Measurements from ENCODE around the gene SRXN1. TPM values are rescaled to one million over a fixed set of nuclear protein-coding genes. Genes with fewer than 3 reads are reported as not detected.

Gene SRXN1
- total and polyA plus RNA-seq, 9 of the 15 experiments (the other 6 are each of a cell fraction or from before 2014, with no cell fraction given): 6.8 to 36.4 (median 21.6) TPM

- no peak for TF ChIP-seq TBP (optimal IDR thresholded peaks at IDR 0.05; ENCODE audit: low read depth, low read length)
- no peak for TF ChIP-seq TRIM28 (IDR thresholded peaks at IDR 0.05)
- TF ChIP-seq NCOR1 (IDR thresholded peaks at IDR 0.05): peak; percentile 86
- TF ChIP-seq CHD4 (IDR thresholded peaks at IDR 0.05; ENCODE audit: insufficient read depth, insufficient replicate concordance, low read depth, low read length, poor library complexity, severe bottlenecking): peak; percentile 73
- TF ChIP-seq SOX6 (IDR thresholded peaks at IDR 0.05): 0 out of 2 replicates have a peak, but pooled peaks have one; percentile 39
- peak; percentile 21; the same call in 1 of the 2 replicates for TF ChIP-seq SMARCA5 (IDR thresholded peaks at IDR 0.05)
- TF ChIP-seq ZNF395 (CRISPR knock-in tag; IDR thresholded peaks at IDR 0.05): peak; percentile 75; the same call in 1 of the 2 replicates
- no peak for TF ChIP-seq ZNF696 (CRISPR knock-in tag; conservative IDR thresholded peaks at IDR 0.05)
- no peak for TF ChIP-seq ATF1 (CRISPR knock-in tag; IDR thresholded peaks at IDR 0.05)
- TF ChIP-seq ATF1 (tag; IDR thresholded peaks at IDR 0.05): 0 out of 2 replicates have a peak, but pooled peaks have one; percentile 4
- peak; percentile 35; the same call in 1 of the 2 replicates for TF ChIP-seq ZBTB7A (IDR thresholded peaks at IDR 0.05; ENCODE audit: borderline replicate concordance, control insufficient read depth, low read depth, low read length)
- TF ChIP-seq ATF7 (IDR thresholded peaks at IDR 0.05): 0 out of 2 replicates have a peak, but pooled peaks have one; percentile 14
- TF ChIP-seq MYNN (IDR thresholded peaks at IDR 0.05): peak; percentile 86; the same call in 1 of the 2 replicates
- no peak for TF ChIP-seq MYNN (CRISPR knock-in tag; IDR thresholded peaks at IDR 0.05)
- TF ChIP-seq GTF2E2 (tag; IDR thresholded peaks at IDR 0.05): no peak
- 0 out of 2 replicates have a peak, but pooled peaks have one; percentile 33 for TF ChIP-seq MAX (CRISPR knock-in tag; IDR thresholded peaks at IDR 0.05)
- no peak for TF ChIP-seq FOSL1 (tag; conservative IDR thresholded peaks at IDR 0.05)
- peak; percentile 35; the same call in 1 of the 2 replicates for TF ChIP-seq RBFOX2 (IDR thresholded peaks at IDR 0.05; ENCODE audit: low read depth, low read length)
- TF ChIP-seq ZNF592 (IDR thresholded peaks at IDR 0.05): peak; percentile 79
Observed at GRCh38 chr20:671252-672030, 18.4 kb upstream of the SRXN1 start (continued).

All from K562 (cell line).